Lower lobe of right lung (tissue), 2 donors: ENCODE data around the gene CTSE. TPM values are rescaled to one million over a fixed set of nuclear protein-coding genes. Genes with fewer than 3 reads are reported as not detected.

Source experiments
- ATAC-seq, 2 donors: fragments of 200-7000 bp; cut with Tn5 transposase; one replicate each; pipeline ENCODE4 v1.9.1; 2020 to 2022; ENCODE audit warnings: mild to moderate bottlenecking in 2 of 2, moderate library complexity in 2 of 2
- DNase-seq: peaks from one replicate; pipeline ENCODE4 v3.0.0-alpha.2; 2020
- H3K27ac ChIP-seq: fragments of 200-600 bp; one replicate; pipeline ENCODE4 v1.8.0; 2022
- H3K27me3 ChIP-seq: fragments of 200-600 bp; one replicate; pipeline ENCODE4 v1.8.0; 2022; ENCODE audit warnings: low read depth
- H3K36me3 ChIP-seq: fragments of 200-600 bp; one replicate; pipeline ENCODE4 v1.8.0; 2022; ENCODE audit warnings: mild to moderate bottlenecking
- H3K4me1 ChIP-seq: fragments of 200-600 bp; one replicate; pipeline ENCODE4 v1.8.0; 2022
- H3K4me3 ChIP-seq: fragments of 200-600 bp; one replicate; pipeline ENCODE4 v1.8.0; 2022; ENCODE audit warnings: mild to moderate bottlenecking
- H3K9me3 ChIP-seq: fragments of 200-600 bp; one replicate; pipeline ENCODE4 v1.8.0; 2022
- CTCF ChIP-seq: fragments of 200-600 bp; IDR thresholded peaks from one replicate; pipeline ENCODE4 v1.8.0; 2022; ENCODE audit warnings: antibody characterized with exemption, mild to moderate bottlenecking
- intact Hi-C: fragments of 100-400 bp; cut with DNase I; formaldehyde crosslinking; loops from one replicate; pipeline ENCODE4 v1.11.0; 2022
- total RNA-seq: library from RNA; stranded (reverse); fragmentation: NEBNext Ultra II Directional; extraction: Animal tissue kit (Norgen Biotek cat#: 25700); gene quantifications from one replicate; pipeline ENCODE4 v1.2.1, GENCODE V29; 2021
- donor health status: DM: no; HTN: yes; CAD: no; lungs with severe emphysema.

Gene CTSE
- total RNA-seq, 1 donor from 2014 or later, result 63.6 TPM

GRCh38 chr1:205994346-205994745 lies 29.3 kb downstream of the CTSE start:
- H3K27me3 ChIP-seq, result no peaks in the 10 kb centered on the region
- no peak overlapping the region for H3K27ac ChIP-seq
- TF ChIP-seq CTCF, result no peak
- no peak overlapping the region for H3K4me3 ChIP-seq
- H3K4me1 ChIP-seq, result no peaks in the 10 kb centered on the region
- H3K36me3 ChIP-seq, result peaks cover 26% of the 10 kb centered on the region
- no peak for ATAC-seq
- DNase-seq, result no peak
- intact Hi-C loops, result no loop called here
- no peaks in the 10 kb centered on the region for H3K9me3 ChIP-seq

GRCh38 chr1:205993068-205993467 lies 30.6 kb downstream of the CTSE start:
- H3K9me3 ChIP-seq, result no peaks in the 10 kb centered on the region
- no peak for TF ChIP-seq CTCF
- intact Hi-C loops, result no loop called here
- no peaks in the 10 kb centered on the region for H3K27me3 ChIP-seq
- ATAC-seq (no peak), DNase-seq (no peak)
- no peak overlapping the region for H3K27ac ChIP-seq
- H3K36me3 ChIP-seq, result peaks cover 26% of the 10 kb centered on the region
- H3K4me3 ChIP-seq, result no peak overlapping the region
- no peaks in the 10 kb centered on the region for H3K4me1 ChIP-seq

GRCh38 chr1:205992218-205992882 lies 31.3 kb downstream of the CTSE start:
- Histone ChIP-seq H3K27ac (no peak overlapping the region), H3K27me3 (no peaks in the 10 kb centered on the region), H3K4me1 (no peaks in the 10 kb centered on the region), H3K4me3 (no peak overlapping the region), H3K36me3 (peaks cover 26% of the 10 kb centered on the region), H3K9me3 (no peaks in the 10 kb centered on the region)
- intact Hi-C loops, result no loop called here
- DNase-seq (no peak), ATAC-seq (no peak)
- TF ChIP-seq CTCF, result no peak

- Histone ChIP-seq H3K27ac (no peak overlapping the region), H3K36me3 (peaks cover 26% of the 10 kb centered on the region), H3K9me3 (no peaks in the 10 kb centered on the region), H3K4me1 (peaks cover 6% of the 10 kb centered on the region), H3K27me3 (no peaks in the 10 kb centered on the region), H3K4me3 (no peak overlapping the region)
- DNase-seq (no peak), ATAC-seq (no peak)
- intact Hi-C loops, result no loop called here
- no peak for TF ChIP-seq CTCF
Measured at GRCh38 chr1:205991237-205991636, 32.5 kb downstream of the CTSE start.

DNA sequence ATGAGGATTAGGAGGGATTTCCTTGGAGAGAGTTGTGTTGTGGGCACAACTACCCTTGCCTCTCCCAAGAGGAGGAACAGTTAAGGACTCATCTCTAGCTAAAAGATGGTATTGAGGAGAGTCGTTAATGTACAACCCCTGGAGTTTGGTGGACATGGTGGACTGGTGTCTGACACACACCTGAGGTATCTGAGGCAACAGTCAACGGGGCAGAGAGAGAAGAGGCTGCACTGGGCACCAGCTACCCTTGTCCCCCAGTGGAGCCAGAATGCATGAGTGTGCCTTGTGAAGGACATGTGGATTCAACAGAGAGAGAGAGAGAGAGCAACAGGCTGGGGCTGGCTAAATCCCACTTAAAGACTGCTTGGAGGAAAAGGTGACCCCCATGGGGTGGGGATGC lies 33.5 kb downstream of the CTSE start:
- H3K9me3 ChIP-seq, result no peaks in the 10 kb centered on the region
- no peaks in the 10 kb centered on the region for H3K27me3 ChIP-seq
- H3K4me3 ChIP-seq, result no peak overlapping the region
- DNase-seq, result no peak
- TF ChIP-seq CTCF, result no peak
- intact Hi-C loops, result no loop called here
- no peak for ATAC-seq
- H3K27ac ChIP-seq, result no peak overlapping the region
- peaks cover 26% of the 10 kb centered on the region for H3K36me3 ChIP-seq
- peaks cover 6% of the 10 kb centered on the region for H3K4me1 ChIP-seq
